A673 (cell line): ENCODE measurements around the gene PKP3. TPM values are rescaled to one million over a fixed set of nuclear protein-coding genes. Genes with fewer than 3 reads are reported as not detected.

ENCODE experiments used
- BruUV-seq: library from RNA; stranded (reverse); fragments of 400-500 nt; replicated peaks from 2 replicates; lab custom pipeline; 2021; lab: Mats Ljungman, UMichigan
- CTCF ChIA-PET: fragments of 300-600 bp; sonication (Branson Sonifier 250); formaldehyde crosslinking; loops from one replicate; lab custom pipeline; 2022; ENCODE audit warnings: antibody characterized with exemption; lab: Charles Lee
- POLR2A ChIA-PET: fragments of 300-600 bp; sonication (Branson Sonifier 250); formaldehyde crosslinking; loops from one replicate; lab custom pipeline; 2022; ENCODE audit warnings: antibody characterized with exemption; ENCODE audit not compliant: low non-redundant PET; lab: Charles Lee
- DNase-seq: peaks from one replicate; pipeline ENCODE4 v3.0.0-alpha.2; 2015; ENCODE audit warnings: low spot score
- H3K27ac ChIP-seq: fragments of 200-600 bp; sonication (generic); 2 replicates; pipeline ENCODE4 v1.5.1; 2016; ENCODE audit warnings: mixed run types, low read depth, mild to moderate bottlenecking, mixed read lengths, antibody characterized with exemption, low read length; ENCODE audit not compliant: poor library complexity, severe bottlenecking
- H3K27me3 ChIP-seq: fragments of 200-600 bp; sonication (generic); replicated peaks from 2 replicates; pipeline ENCODE4 v1.6.1; 2017; ENCODE audit warnings: mixed run types, low read depth, mild to moderate bottlenecking, mixed read lengths, antibody characterized with exemption, low read length; ENCODE audit not compliant: insufficient read depth, poor library complexity
- H3K36me3 ChIP-seq: fragments of 200-600 bp; sonication (generic); 2 replicates; pipeline ENCODE4 v1.6.1; 2016; ENCODE audit warnings: mixed run types, mild to moderate bottlenecking, mixed read lengths, antibody characterized with exemption, low read length; ENCODE audit not compliant: insufficient read depth, poor library complexity, severe bottlenecking
- H3K4me1 ChIP-seq: fragments of 200-600 bp; sonication (generic); 2 replicates; pipeline ENCODE4 v1.6.1; 2017; ENCODE audit warnings: mixed run types, mild to moderate bottlenecking, mixed read lengths, antibody characterized with exemption, low read length; ENCODE audit not compliant: insufficient read depth, poor library complexity, severe bottlenecking
- H3K4me3 ChIP-seq: fragments of 200-600 bp; sonication (generic); 2 replicates; pipeline ENCODE4 v1.5.1; 2016; ENCODE audit warnings: low read depth, mixed run types, mild to moderate bottlenecking, mixed read lengths, low read length; ENCODE audit not compliant: poor library complexity, severe bottlenecking
- H3K9me3 ChIP-seq: fragments of 200-600 bp; sonication (generic); 2 replicates; pipeline ENCODE4 v1.6.1; 2016; ENCODE audit warnings: mixed run types, low read depth, mild to moderate bottlenecking, mixed read lengths, antibody characterized with exemption, low read length; ENCODE audit not compliant: poor library complexity, severe bottlenecking
- EZH2 ChIP-seq: fragments of 200-600 bp; sonication (generic); IDR thresholded peaks from 2 replicates; pipeline ENCODE4 v1.6.1; 2017; ENCODE audit warnings: borderline replicate concordance, low read depth, mild to moderate bottlenecking, mixed read lengths, antibody characterized with exemption, low read length; ENCODE audit not compliant: poor library complexity, severe bottlenecking
- intact Hi-C: fragments of 100-400 bp; cut with micrococcal nuclease; formaldehyde crosslinking; loops from one replicate; pipeline ENCODE4 v1.10.0; 2022; ENCODE audit not compliant: unreplicated experiment
- total RNA-seq: library from RNA; stranded (reverse); gene quantifications from 2 replicates; pipeline ENCODE4 v1.2.3, GENCODE V29; 2021
- TF ChIP-seq, protein P1 (sequence below): fragments of 300-800, 200-600 bp; sonication (generic); conservative IDR thresholded peaks from 2 replicates; pipeline ENCODE4 v1.5.1; 2017; ENCODE audit warnings: low read depth, mild to moderate bottlenecking, antibody characterized with exemption, low read length, moderate library complexity, mixed read lengths

PKP3 gene
- total RNA-seq, 1 experiment from 2014 or later = not detected

DNA sequence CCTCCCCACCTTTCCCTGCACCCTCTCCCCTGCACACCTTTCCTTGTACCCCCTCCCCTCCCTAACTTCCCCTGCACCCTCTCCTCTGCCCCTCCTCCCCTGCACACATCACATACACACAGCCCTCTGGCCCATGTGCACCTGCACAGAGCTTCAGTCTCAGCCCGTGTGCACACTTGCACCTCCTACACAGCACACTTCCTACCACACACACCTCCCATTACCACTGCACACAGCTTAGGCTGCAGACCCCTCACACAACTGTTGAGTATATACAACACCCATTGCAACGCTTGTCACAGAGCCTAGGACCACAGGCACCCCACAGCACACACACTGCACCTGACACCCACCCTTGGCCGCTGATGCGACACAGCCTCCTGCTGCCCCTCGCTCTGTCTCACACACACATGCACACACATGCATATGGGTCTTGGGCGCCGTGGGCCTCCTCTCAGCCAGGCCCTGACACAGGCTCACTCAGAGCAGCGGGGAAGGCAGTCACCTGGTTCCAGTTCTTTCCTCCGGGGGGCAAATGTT, 20.4 kb downstream of the PKP3 start:
- DNase-seq = no peak
- H3K36me3 ChIP-seq = no peaks in the 10 kb centered on the region
- H3K9me3 ChIP-seq = no peaks in the 10 kb centered on the region
- intact Hi-C loops = no loop called here
- no peak for TF ChIP-seq EZH2
- TF ChIP-seq, protein P1, sequence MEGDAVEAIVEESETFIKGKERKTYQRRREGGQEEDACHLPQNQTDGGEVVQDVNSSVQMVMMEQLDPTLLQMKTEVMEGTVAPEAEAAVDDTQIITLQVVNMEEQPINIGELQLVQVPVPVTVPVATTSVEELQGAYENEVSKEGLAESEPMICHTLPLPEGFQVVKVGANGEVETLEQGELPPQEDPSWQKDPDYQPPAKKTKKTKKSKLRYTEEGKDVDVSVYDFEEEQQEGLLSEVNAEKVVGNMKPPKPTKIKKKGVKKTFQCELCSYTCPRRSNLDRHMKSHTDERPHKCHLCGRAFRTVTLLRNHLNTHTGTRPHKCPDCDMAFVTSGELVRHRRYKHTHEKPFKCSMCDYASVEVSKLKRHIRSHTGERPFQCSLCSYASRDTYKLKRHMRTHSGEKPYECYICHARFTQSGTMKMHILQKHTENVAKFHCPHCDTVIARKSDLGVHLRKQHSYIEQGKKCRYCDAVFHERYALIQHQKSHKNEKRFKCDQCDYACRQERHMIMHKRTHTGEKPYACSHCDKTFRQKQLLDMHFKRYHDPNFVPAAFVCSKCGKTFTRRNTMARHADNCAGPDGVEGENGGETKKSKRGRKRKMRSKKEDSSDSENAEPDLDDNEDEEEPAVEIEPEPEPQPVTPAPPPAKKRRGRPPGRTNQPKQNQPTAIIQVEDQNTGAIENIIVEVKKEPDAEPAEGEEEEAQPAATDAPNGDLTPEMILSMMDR = no peak
- no TSS peak for BruUV-seq
- H3K27ac ChIP-seq = no peak overlapping the region
- H3K27me3 ChIP-seq = peaks cover 37% of the 10 kb centered on the region
- CTCF ChIA-PET = interaction anchor here (0.6 kb wide), 1 partner anchor 34 kb away, joined by 7 read pairs; no protein-coding TSS in a partner anchor
- no peaks in the 10 kb centered on the region for H3K4me1 ChIP-seq
- POLR2A ChIA-PET = interaction anchor here (0.6 kb wide), 1 partner anchor 10 kb away, joined by 3 read pairs; no protein-coding TSS in a partner anchor
- no peak overlapping the region for H3K4me3 ChIP-seq

- H3K27me3 ChIP-seq = peaks cover 37% of the 10 kb centered on the region
- BruUV-seq = no TSS peak
- POLR2A ChIA-PET = no interaction called here
- TF ChIP-seq, protein P1 = no peak
- no peak for TF ChIP-seq EZH2
- no peak overlapping the region for H3K27ac ChIP-seq
- no peak overlapping the region for H3K4me3 ChIP-seq
- intact Hi-C loops = no loop called here
- H3K9me3 ChIP-seq = no peaks in the 10 kb centered on the region
- no peak for DNase-seq
- no peaks in the 10 kb centered on the region for H3K4me1 ChIP-seq
- CTCF ChIA-PET = no interaction called here
- H3K36me3 ChIP-seq = no peaks in the 10 kb centered on the region
These were observed 21.6 kb downstream of the PKP3 start for GRCh38 chr11:415640-416041.

- Histone ChIP-seq H3K4me3 (peak overlapping the region; percentile 15), H3K27ac (no peak overlapping the region), H3K4me1 (no peaks in the 10 kb centered on the region), H3K36me3 (no peaks in the 10 kb centered on the region), H3K27me3 (peaks cover 37% of the 10 kb centered on the region), H3K9me3 (no peaks in the 10 kb centered on the region)
- BruUV-seq = no TSS peak
- ChIA-PET CTCF (no interaction called here), POLR2A (no interaction called here)
- DNase-seq = no peak
- intact Hi-C loops = no loop called here
- TF ChIP-seq, protein P1 = no peak
- TF ChIP-seq EZH2 = no peak
These were observed 22.2 kb downstream of the PKP3 start for GRCh38 chr11:416051-416756.
